Fibroblast of pulmonary artery (primary cell): Measurements from ENCODE around the gene ZNF532.
A peak's percentile ranks its signal among the peaks of the same experiment; 100 is the strongest.

ENCODE experiments used
- DNase-seq: peaks from one replicate; pipeline ENCODE4 v3.0.0-alpha.2; 2010; ENCODE audit warnings: low read depth
- H3K4me3 ChIP-seq: replicated peaks from 2 replicates; pipeline ENCODE4 v1.5.1; 2011; ENCODE audit warnings: low read depth, mild to moderate bottlenecking, control low read depth, low read length, moderate library complexity
- TF ChIP-seq, protein P1 (sequence below): IDR thresholded peaks from 2 replicates; pipeline ENCODE4 v1.5.1; 2011; ENCODE audit warnings: mild to moderate bottlenecking, control low read depth, low read length, inconsistent platforms; ENCODE audit errors: missing control alignments

The ZNF532 gene

DNA sequence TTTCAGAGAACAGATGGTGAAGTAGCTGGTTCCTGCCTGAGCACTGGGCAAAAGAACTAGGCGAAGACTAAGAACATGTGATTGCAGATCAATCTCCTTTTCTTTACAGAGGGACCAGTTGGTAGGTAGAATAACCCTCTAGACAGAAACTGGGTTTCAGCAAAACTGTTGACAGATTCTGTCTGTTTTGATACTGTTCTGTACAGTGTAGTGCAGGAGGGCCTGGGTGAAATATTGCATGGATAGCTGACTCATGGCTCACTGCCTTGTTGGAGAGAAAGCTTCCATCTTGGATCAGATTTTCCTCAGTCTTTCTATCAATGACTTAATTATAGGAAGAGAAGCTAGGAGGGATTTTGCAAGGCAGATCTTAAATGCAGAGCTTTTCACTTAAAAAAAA, 95.8 kb downstream of the ZNF532 start:
- no peak for DNase-seq
- H3K4me3 ChIP-seq = no peak overlapping the region
- TF ChIP-seq, protein P1, sequence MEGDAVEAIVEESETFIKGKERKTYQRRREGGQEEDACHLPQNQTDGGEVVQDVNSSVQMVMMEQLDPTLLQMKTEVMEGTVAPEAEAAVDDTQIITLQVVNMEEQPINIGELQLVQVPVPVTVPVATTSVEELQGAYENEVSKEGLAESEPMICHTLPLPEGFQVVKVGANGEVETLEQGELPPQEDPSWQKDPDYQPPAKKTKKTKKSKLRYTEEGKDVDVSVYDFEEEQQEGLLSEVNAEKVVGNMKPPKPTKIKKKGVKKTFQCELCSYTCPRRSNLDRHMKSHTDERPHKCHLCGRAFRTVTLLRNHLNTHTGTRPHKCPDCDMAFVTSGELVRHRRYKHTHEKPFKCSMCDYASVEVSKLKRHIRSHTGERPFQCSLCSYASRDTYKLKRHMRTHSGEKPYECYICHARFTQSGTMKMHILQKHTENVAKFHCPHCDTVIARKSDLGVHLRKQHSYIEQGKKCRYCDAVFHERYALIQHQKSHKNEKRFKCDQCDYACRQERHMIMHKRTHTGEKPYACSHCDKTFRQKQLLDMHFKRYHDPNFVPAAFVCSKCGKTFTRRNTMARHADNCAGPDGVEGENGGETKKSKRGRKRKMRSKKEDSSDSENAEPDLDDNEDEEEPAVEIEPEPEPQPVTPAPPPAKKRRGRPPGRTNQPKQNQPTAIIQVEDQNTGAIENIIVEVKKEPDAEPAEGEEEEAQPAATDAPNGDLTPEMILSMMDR = no peak

DNA sequence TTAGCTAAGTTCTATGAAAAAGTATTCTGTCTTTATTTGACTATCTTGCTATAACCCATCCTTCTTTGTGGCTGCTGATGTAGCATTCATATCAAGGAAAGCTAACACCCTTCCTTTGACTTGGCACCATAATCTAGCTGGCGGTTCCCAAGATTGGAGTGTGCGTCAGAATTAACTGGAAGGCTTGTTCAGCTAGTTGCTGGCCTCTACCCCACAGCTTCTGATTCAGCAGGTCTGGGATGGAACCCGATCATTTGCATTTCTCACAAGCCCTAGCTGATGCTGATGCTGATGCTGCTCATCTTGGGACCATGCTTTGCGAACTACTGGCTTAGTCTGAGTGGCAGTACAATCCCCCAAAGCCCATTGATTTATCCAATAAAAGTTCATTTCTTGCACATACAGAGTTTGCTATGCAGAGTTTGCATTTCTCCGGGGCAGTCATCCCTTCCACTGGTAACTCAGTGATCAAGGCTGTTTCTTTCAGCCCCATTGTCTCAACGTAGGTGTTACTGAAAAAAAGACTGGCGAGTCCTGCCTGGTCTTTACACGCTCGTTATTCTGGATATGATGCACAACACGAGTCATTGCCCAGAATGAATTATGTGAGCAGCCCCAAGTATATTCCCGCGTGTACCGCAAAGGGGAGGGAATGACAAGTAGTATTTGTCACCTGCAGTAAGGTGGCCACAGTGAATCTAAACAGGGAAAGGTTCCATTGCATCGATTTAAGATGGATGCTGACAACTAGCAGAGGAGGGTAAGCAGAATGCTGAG, 96.5 kb downstream of the ZNF532 start:
- no peak overlapping the region for H3K4me3 ChIP-seq
- TF ChIP-seq, protein P1 = no peak
- DNase-seq = peak; percentile 28

DNA sequence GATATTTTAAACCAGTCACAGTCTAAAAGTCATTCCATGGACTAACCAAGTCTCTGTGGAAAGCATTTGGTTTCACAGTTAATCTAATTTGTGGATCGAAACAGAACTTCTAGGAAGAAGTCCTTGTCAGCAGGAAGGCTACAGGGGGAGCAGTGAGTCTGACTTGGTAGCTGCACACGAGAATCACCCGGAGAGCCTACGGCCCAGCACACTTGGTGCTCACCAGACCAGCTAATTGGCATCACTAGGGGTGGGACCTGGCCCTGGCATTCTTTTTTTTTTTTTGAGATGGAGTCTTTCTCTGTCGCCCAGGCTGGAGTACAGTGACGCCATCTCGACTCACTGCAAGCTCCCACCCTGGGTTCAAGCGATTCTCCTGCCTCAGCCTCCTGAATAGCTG, 97.7 kb downstream of the ZNF532 start:
- no peak overlapping the region for H3K4me3 ChIP-seq
- TF ChIP-seq, protein P1 = no peak
- no peak for DNase-seq

DNA sequence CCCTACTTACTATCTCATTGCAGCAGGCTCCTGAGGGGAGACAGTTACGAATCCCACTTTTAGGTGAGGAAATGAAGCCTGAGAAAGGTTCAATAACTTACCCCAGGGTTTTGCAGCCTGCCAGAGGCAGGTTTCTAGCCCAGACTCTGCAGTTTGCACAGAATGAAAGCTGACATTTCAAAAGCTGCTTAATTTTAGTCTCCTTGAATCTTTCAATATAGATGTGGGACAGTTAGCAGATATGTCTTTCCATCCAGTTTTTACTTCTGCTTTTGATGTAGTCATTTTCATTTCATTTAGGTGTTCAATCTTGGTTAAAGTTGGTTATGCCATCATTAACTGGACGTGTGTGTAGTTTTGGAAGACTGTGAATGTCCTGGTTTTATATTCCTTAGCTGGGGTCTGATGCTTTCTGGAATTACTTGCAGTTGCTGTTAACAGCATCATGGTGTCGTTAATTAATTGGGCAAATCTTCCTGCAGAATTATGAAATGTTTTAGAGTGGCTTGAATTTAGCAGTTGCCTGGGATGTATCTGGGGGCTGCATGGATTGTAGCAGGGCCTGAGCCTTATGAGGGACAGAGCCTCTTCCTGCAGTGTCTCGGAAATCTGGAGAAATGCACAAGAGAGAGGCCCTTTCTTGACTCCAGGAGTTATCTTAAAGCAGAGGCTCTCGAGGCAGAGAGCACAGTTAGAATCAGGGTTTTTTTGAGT, 100.8 kb downstream of the ZNF532 start:
- TF ChIP-seq, protein P1 = no peak

DNA sequence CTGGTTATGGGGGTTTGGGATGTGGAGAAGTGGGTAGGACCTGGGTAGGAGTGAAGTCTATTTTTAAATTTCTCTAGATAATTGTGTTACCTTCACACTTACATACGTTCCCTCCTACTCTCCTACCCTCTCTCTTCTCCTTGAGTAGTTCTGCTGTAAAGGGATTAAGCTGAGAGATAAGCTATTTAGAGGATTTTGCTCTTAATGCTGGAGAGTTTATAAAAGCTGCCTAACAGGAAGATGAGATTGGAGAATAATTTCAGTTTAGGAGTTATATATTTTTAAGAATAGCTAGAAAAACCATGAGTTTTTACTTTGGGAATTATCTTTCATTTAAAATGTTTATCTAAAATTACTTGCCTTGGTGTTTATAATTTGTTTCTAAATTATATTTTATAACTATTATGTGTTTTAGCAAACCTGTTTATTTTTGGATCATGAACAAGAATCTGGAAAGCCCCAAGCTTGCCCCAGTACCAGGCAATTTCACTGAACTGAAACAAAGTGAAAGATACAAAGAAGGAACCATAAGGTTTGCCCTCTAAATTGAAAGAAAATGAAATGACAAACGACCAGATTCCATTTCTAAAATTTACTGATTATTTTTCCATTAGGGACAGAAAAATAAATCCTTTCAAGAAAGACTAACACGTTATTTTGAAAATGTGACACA, 101.5 kb downstream of the ZNF532 start:
- no peak for DNase-seq
- TF ChIP-seq, protein P1 = no peak

More for the DNA sequence above, 100.8 kb downstream of the ZNF532 start:
- no peak for DNase-seq
- no peak overlapping the region for H3K4me3 ChIP-seq

DNA sequence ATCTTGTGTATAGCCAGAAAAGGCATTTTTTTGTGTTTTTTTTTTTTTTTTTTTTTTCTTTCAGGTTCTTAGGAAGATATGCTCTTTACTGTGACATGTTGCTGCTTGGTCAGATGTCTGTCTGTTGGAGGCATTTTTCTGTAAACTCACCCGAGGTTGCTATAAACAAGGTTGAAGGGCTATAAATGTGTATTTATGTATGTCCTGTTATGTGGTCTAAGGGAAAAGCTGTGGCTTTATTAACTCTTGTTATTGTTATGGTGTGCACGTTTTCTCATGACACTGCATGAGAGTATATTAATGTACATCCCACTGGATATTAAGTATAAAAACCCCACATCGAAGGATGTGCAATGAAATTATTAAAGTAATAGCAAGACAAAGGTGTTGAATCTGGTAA, 102.0 kb downstream of the ZNF532 start:
- no peak for DNase-seq
- TF ChIP-seq, protein P1 = no peak
- no peak overlapping the region for H3K4me3 ChIP-seq

More for the DNA sequence above, 101.5 kb downstream of the ZNF532 start:
- H3K4me3 ChIP-seq = no peak overlapping the region
